ENCODE data around the gene SIRT6. TPM values are rescaled to one million over a fixed set of nuclear protein-coding genes. Genes with fewer than 3 reads are reported as not detected.

SIRT6 gene
- total RNA-seq, 3 donors from 2014 or later: 60.9 to 138 (median 118) TPM

- H3K36me3 ChIP-seq (ENCODE audit: low read depth): no peaks in the 10 kb centered on the region
- no peak overlapping the region for H3K4me3 ChIP-seq
- intact Hi-C loops (cut with DNase I, micrococcal nuclease): no loop called here
- ATAC-seq (no peak), DNase-seq (no peak)
- peaks cover 23% of the 10 kb centered on the region for H3K4me1 ChIP-seq (ENCODE audit: low read depth)
- H3K9me3 ChIP-seq: no peaks in the 10 kb centered on the region
- TF ChIP-seq CTCF (IDR thresholded peaks at IDR 0.05): no peak
These were observed 57.7 kb downstream of the SIRT6 start for GRCh38 chr19:4124638-4125037.

Other genes with a start within 250 kb of the SIRT6 start
- gene NMRK2, start 249.5 kb downstream of the SIRT6 start, total RNA-seq: under 1 TPM in 1 of 3 donors, not detected in 2; 0.36 TPM
- gene DAPK3, start 211.5 kb downstream of the SIRT6 start, total RNA-seq: 100 to 1,000 TPM in 1 of 3 donors, 10 to 100 TPM in 2; 51.3 to 121 (median 56.9) TPM
- gene EEF2, start 197.1 kb downstream of the SIRT6 start, total RNA-seq: 1,000 to 10,000 TPM; 1,826 to 2,582 (median 2,012) TPM
- gene PIAS4, start 174.8 kb downstream of the SIRT6 start, total RNA-seq: 10 to 100 TPM; 27.4 to 44.6 (median 29.5) TPM
- gene ZBTB7A, start 115.7 kb downstream of the SIRT6 start, total RNA-seq: 100 to 1,000 TPM; 104 to 115 (median 112) TPM
- 100 to 1,000 TPM; 173 to 221 (median 192) TPM for gene MAP2K2, start 58.4 kb downstream of the SIRT6 start, total RNA-seq
- gene CREB3L3, start 28.9 kb downstream of the SIRT6 start, total RNA-seq: 1 to 10 TPM; 2.4 to 5.1 (median 3.4) TPM
- 1 to 10 TPM in 2 of 3 donors, under 1 TPM in 1; 0.95 to 2.7 (median 1.3) TPM for gene ANKRD24, start 126 bp upstream of the SIRT6 start, total RNA-seq
- gene EBI3, start 47.0 kb upstream of the SIRT6 start, total RNA-seq: 1 to 10 TPM; 1.1 to 5.4 (median 3.6) TPM
- 10 to 100 TPM; 16.7 to 22.2 (median 20.0) TPM for gene YJU2, start 64.5 kb upstream of the SIRT6 start, total RNA-seq
- gene SHD, start 96.7 kb upstream of the SIRT6 start, total RNA-seq: 10 to 100 TPM in 2 of 3 donors, 1 to 10 TPM in 1; 4.6 to 27.8 (median 21.0) TPM
- gene TMIGD2, start 119.8 kb upstream of the SIRT6 start, total RNA-seq: 1 to 10 TPM in 2 of 3 donors, under 1 TPM in 1; 0.46 to 1.3 (median 1.2) TPM
- gene FSD1, start 122.0 kb upstream of the SIRT6 start, total RNA-seq: 1 to 10 TPM in 1 of 3 donors, under 1 TPM in 2; 0.64 to 2.0 (median 0.84) TPM
- 100 to 1,000 TPM in 2 of 3 donors, 10 to 100 TPM in 1; 91.4 to 330 (median 183) TPM for gene STAP2, start 156.3 kb upstream of the SIRT6 start, total RNA-seq
- 10 to 100 TPM; 43.8 to 82.8 (median 49.0) TPM for gene MPND, start 161.0 kb upstream of the SIRT6 start, total RNA-seq
- gene SH3GL1, start 218.0 kb upstream of the SIRT6 start, total RNA-seq: 10 to 100 TPM; 31.7 to 54.9 (median 47.5) TPM
- gene CHAF1A, start 220.1 kb upstream of the SIRT6 start, total RNA-seq: 10 to 100 TPM; 17.3 to 24.9 (median 18.1) TPM

All from mucosa of descending colon (tissue), 3 donors.